Left colon (tissue), 2 donors: ENCODE measurements around the gene KMT5B. TPM values are rescaled to one million over a fixed set of nuclear protein-coding genes. Genes with fewer than 3 reads are reported as not detected.

Experiments
- ATAC-seq: fragments of 200-7000 bp; cut with Tn5 transposase; one replicate; pipeline ENCODE4 v1.9.1; 2020; ENCODE audit warnings: mild to moderate bottlenecking, moderate library complexity
- DNase-seq, 2 donors: peaks; one replicate each; pipeline ENCODE4 v3.0.0-alpha.2; 2020
- intact Hi-C, 2 donors: fragments of 100-400 bp; cut with DNase I in 1 of 2; cut with micrococcal nuclease in 1 of 2; formaldehyde crosslinking; loops; one replicate each; pipeline versions ENCODE4 v1.11.2 to v1.14.0; 2022; cut with DNase I, micrococcal nuclease
- total RNA-seq, 2 donors: library from RNA; stranded (reverse); fragmentation: NEBNext Ultra II Directional; extraction: Animal tissue kit (Norgen Biotek cat#: 25700); gene quantifications; one replicate each; pipeline ENCODE4 v1.2.1, GENCODE V29; 2021
- donor health status: DM: no; HTN: no; CAD: no.
- donor health status: DM: yes; HTN: yes; CAD: no.

Gene KMT5B
- total RNA-seq, 2 donors from 2014 or later = 56.9 to 62.8 TPM

DNA sequence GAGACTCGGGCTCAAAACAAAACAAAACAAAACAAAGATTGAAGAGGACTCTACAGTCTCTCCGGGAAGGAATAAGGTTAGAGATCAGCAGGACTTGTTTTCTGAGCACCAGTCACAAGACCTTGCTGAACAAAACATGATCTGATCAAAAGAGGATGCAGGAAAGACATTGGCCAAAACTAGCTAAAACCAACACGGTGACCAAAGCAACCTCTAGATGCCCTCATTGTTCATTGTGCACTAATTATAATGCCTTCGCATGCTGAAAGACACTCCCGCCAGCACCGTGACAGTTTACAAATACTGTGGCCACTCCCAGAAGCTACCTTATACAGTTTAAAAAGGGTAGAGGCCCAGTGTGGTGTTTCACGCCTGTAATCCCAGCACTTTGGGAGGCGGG, 76.2 kb downstream of the KMT5B start:
- no peak for DNase-seq
- ATAC-seq = peak; percentile 43
- intact Hi-C loops = no loop called here

DNA sequence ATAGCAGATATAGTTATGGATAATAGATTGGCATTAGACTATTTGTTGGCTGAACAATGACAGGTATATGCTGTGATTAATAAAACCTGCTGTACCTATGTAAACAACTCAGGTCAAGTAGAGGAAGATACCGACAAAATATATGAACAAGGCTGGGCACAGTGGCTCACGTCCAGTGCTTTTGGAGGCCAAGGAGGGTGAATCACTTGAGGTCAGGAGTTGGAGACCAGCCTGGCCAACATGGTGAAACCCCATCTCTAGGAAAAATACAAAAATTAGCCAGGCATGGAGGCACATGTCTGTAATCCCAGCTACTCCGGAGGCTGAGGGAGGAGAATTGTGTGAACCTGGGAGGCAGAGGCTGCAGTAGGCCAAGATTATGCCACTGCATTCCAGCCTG, 77.9 kb downstream of the KMT5B start:
- no peak for DNase-seq
- ATAC-seq = no peak
- intact Hi-C loops = no loop called here

DNA sequence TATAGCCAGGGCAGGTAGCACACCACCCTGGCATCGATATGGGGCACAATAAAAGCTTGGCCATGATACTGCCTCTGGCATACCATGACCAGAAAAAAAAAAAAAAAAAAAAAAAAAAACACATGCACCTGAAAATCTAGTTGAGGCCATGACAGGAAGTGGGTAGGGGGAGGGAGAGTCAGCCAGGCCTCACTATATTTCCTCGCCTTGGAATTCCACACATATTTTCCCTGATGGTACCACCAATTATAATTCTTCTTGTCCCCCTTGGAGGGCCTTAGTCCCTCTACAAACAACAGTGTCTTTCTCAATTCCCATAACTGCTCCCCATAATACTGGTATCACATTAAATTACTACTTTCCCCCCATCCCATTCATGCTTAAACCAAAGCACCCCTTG, 79.3 kb downstream of the KMT5B start:
- intact Hi-C loops = no loop called here
- ATAC-seq (no peak), DNase-seq (peak in 1 of 2 donors; percentile 19)

DNA sequence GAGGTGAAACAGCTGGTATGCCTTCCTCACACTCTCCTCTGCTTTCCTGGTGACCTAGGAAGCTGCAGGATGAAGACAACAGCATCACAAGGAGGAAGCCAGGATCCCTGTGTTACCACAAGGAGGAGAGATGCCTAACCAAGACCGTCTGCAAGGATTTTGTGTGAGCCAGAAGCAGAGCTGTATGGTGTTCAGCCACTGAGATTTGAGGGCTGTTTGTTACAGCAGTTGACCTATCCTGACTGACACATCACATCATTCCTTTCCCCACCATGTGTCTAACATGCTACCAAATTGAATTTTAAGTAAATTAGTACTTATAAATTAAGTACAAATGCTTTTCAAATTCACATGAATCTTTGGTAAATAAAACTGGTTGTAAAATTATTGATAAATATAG, 83.0 kb downstream of the KMT5B start:
- intact Hi-C loops = no loop called here
- ATAC-seq (no peak), DNase-seq (no peak)

DNA sequence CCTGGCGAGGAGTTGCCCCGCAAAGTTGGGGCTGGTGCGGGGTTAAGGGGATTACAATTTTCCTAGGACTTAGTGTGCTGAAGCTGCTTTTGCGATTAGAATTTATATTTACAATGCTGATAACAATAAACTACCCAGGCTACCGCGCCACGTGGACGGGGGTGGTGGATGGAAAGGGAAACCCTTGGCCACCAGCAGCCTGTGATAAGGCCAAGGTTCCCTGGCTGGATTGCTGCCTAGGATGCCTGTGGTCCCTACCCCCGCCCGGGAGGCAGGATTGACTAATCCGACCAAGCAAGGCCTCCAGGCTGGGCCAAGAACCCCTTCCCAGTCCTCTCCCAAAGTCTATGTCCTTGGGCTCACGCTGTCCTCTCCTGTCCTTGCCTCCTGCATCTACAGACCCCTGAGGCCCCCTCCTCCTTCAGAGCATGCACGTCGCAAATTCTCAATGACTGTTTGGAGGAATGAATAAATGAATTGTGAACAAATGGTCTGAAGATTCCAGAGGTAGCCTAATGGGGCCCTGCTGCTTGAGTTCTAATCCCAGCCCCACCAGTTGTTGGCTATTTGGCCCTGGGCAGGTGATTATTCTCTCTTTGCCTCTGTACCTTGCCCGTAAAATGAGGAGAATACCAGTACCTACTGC, 84.3 kb downstream of the KMT5B start:
- intact Hi-C loops = no loop called here
- DNase-seq (peak; percentile 72 to 76), ATAC-seq (peak; percentile 77)

DNA sequence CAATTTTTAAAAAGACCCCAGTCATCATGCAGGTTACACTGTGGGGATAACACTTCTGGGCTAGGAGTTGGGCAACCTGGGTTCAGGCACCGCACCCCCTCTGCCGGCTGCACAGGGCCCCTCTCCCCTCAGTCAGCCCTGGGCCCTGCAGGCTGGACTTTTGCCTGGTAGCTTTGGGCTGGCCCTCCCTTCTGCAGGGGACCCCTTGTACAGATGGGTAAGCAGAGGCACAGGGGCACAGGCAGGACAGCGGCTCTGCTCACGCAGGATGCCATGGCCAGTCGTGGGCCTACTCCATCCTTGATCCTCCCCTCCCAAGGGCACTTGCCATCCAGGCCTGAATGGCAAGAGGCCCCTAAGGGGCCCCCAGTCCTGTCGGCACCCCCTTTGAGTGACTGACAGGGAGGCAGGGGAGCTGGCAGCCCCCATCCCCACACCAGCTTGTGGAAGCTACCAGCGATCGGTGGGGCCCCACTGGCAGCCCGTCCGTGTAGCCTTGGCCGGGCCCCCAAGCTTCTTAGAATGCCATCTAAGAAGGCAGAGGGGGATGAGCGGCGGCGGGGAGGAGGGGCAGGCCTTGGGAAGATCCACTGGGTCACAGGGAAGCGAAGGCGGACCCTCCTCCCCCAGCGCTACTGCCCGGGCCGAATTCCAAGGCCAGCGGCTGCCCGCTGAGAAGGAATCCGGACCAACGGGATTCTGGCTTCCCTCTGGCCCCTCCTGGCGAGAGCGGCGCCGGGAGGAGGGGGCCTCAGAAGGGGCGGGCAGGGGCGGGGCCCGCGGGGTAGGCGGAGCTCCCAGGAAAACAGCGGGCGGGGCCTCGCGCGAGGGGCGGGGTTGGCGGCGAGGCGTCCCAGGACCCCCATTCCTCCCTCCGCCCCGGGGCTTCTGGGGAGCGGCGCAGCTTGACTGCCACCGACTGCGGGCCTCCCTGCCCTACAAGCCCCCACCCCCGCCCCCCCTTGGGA, 85.1 kb downstream of the KMT5B start:
- ATAC-seq = peak; percentile 65
- DNase-seq = peak; percentile 63 to 64
- intact Hi-C loops = no loop called here

DNA sequence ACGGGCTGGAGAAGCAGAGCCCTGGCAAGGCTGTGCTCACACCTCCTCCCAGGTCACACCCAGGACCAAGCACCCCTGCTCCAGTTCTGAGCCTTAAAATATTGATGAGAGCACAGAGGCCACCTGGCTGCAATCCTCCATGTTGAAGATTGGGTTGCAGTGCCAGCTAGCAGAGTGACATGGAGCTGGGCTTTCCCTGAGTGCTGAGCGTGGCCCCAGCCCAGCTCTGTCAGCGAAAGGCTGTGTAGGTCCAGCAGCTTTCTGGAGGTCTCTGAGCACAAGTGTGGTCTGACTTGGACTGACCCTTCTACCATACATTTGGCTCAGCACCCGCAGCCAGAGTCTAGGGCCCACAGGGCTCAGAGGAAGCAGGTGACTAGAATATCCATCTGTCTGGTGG, 87.9 kb downstream of the KMT5B start:
- intact Hi-C loops = no loop called here
- DNase-seq (no peak), ATAC-seq (no peak)

DNA sequence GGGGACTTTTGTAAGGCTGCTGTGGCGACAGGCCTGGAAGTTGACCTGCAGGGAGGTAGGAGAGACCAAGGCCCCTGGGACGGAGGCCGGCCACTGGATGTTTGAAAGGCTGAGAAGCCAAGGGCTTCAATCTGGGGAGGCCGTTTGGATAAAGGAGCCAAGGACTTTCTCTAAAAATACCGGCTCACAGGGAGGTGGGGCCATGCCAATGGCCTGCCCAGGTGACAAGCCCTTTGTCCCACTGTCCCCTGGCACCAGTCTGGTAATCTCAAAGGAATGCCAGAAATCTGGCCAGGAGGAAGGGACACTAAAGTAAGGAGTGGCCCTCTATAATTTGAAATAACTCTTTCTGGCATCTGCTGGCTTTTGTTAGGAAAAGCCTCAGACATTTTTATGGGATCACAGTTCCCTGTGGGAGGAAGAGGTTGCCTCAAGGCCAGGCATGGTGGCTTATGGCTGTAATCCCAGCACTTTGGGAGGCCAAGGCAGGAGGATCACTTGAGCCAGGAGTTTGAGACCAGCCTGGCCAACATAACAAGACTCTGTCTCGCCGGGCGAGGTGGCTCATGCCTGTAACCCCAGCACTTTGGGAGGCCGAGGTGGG, 90.1 kb downstream of the KMT5B start:
- peak; percentile 67 to 84 for DNase-seq
- ATAC-seq = peak; percentile 73
- intact Hi-C loops = no loop called here

DNA sequence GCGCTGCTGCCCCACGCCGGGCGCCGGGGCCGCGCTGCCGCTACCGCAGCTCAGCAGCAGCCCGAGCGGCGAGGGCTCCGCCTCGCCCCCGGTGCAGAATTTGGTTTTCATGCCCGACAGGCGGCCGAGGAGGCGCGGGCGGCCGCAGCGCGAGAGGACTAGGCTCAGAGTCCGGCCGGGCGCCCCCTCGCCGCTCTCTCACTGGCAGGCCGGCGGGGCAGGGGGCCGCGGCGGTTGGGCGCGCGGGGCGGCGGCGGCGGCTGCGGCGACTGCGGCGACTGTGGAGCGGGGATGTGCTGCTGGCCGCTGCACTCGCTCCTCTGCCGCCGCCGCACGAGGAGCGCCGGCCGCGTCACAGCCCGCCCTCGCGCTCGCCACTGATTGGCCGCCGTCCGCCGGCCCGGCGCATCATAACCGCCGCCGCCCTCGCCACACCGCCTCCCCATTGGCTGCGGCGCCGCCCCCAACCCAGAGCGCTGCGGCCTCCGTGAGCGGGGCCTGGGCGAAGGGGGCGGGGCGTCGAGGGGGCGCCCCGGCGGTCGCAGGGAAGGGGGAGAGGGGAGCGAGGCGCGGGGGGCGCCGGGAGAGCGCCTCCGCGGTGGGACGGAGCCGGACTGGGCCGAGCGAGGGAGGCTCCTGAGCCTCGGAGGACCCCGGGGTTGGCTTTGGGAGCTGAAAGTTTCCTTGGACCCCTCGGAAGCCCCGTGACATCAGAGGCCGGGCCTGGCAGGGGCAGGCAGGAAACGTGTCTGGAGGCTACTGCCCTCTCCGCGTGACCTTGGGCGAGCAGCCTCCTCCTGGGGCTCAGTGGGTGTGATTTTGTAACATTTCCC, 91.8 kb downstream of the KMT5B start, which contains the start of gene CHKA:
CHKA (minus strand) TSS at position 322 of the 833 bp plus-strand sequence; CDS start at position 111, 211 bp downstream.
- DNase-seq (peak; percentile 92 to 93), ATAC-seq (peak; percentile 77)
- intact Hi-C loops = no loop called here

DNA sequence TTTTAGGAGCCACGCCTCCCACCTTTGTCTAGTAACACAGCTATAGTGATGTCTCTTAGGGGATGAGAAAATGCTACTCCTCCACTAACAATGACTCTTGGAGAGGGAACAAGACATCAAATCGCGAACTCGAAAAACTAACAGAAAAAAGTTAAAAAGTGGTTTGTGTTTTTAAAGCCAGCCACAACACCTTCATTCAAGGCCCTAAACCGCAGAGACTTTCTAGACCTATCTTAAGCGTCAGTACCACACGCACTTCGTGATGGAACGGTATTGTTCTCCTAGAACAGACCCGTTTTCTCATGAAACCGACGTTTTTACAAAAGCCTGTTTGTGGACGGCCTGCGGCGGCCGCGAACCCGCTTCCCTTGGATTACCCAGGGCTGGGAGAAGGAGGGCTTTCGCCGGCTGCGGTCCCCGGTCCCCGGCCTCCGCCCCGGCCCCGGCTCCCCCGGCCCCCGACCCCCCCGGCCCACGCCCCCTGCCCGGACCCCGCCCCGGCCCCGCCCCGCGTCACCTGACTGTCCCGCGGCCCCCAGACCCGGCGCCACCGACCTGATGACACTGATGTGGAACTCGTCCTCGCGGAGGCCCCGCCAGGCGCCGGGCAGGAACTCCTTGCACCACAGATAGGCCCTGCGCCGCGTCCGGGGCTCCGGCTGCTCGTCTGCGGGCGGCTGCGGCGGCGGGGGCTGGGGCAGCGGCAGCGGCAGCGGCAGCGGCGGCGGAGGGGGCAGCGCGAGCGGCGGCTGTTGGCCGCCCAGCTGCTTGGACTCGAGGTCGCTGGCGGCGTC, 92.6 kb downstream of the KMT5B start:
- ATAC-seq (no peak), DNase-seq (peak; percentile 59 to 73)
- intact Hi-C loops = no loop called here

DNA sequence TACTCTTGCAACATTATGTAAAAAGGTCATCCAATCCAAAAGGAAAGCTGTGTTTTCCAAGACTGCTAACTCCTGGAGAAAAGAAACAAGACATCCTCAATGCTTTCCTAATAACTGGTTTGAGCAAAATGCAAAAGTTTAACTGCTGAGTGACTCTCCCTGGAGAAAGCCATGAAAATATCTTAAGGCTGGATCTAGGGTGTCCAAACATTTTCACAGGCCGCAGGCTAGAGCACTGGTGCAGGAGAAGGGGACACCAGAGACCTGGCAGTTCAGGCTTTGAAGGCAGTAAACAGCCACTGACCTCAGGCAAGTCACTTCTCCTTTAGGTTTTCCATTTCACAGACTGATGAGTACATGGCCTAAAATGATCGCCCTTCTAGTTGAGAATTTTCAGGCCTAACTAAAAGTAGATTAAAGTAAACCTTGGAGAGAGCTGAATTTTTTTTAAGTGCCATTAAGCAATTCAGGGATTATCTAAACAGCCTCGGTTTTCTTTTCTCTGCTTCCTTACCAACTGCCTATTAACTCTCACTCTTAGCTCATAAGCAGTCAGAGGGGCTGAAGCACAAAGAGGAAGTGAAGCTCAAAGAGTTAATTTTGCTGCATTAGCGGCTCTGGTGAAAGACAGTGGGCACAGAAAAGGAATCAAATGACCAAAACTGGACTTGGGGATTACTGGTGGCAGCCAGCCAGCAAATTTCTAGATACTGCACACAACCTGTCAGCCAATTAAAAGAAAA, 94.2 kb downstream of the KMT5B start:
- DNase-seq (peak in 1 of 2 donors; percentile 60), ATAC-seq (no peak)
- intact Hi-C loops = no loop called here

DNA sequence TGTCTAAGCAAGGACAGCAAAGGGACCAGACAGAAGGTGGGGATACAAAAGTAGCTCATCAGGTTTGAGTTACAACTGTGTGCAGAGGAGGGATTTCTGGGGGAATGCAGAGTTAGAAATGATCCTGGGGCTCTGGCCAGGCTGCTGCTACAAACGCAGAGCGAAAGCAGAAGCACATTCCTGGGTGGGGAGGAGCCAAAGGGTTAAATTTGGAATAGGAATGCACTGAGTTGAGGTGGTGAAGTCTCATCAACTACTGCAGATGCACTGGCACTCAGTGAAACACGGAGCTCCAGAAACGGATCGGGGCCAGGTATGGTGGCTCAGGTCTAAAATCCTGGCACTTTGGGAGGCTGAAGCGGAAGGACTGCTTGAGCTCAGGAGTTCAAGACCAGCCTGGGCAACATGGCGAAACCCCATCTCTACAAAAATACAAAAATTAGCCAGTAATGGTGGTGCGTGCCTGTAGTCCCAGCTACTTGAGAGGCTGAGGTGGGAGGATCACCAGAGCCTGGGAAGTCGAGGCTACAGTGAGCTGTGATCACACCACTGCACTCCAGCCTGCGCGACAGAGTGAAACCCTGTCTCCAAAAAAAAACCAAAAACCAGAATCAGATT, 95.1 kb downstream of the KMT5B start:
- DNase-seq (no peak), ATAC-seq (no peak)
- intact Hi-C loops = no loop called here

DNA sequence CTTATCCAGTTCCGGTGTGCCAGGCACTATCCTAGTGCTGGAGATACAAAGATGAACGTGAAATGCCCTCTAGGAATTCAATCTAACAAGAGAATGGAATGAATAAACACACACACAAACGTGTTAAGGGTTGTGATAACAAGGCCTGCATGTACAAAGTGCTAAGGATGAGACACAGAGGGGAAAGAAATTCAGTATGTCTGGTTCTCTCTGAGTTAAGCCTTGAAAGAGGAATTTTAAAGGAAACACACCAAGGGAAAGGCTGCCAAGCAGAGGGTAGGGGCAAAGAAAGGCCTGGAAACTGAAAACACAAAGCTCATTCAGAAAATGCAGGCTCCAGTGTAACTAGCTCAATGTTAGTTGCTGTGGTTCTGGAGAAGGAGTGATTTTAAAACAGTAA, 96.1 kb downstream of the KMT5B start:
- no peak for DNase-seq
- intact Hi-C loops = no loop called here
- no peak for ATAC-seq

DNA sequence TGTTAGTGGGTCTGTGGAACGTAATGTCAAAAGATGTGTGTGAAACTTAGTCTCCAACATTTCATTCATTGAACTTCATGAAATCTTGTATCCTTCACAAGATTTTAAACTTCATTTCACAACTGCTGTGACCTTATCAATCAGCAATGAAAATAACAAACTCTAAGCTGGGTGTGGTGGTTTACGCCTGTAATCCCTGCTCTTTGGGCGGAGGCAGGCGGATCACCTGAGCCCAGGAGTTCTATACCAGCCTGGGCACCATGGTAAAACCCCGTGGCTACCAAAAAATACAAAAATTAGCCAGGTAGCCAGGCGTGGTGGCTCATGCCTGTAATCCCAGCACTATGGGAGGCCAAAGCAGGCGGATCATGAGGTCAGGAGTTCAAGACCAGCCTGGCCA, 97.0 kb downstream of the KMT5B start:
- peak in 1 of 2 donors; percentile 41 for DNase-seq
- intact Hi-C loops = no loop called here
- peak; percentile 71 for ATAC-seq

DNA sequence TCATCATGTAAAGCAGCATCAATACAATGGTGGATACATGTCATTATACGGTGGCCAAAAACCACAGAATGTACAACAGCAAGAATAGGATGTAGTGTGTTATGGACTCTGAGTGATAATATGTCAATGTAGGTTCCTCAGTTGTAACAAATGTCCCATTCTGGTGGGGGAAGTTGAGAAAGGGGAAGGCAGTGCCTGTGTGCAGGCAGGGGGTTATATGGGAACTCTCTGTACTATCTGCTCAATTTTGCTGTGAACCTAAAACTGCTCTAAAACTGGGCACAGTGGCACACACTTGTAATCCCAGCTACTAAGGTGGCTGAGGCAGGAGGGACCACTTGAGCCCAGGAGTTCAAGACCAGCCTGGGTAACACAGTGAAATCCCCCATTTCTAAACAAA, 97.8 kb downstream of the KMT5B start:
- DNase-seq = no peak
- ATAC-seq = no peak
- intact Hi-C loops = no loop called here

DNA sequence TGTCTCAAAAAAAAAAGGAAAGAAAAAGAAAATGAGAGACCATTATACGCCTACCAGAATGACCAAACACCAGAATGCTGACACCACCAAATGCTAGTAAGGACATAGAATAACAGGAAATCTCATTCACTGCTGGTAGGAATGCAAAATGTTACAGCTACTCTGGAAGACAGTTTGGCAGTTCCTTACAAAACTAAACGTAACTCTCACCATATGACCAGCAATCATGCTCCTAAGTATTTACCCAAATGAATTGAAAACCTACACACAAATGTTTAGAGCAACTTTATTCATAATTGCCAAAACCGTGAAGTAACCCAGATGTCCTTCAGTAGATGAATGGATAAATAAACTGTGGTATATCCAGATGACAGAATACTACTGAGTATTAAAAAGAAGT, 99.1 kb downstream of the KMT5B start:
- ATAC-seq = no peak
- DNase-seq = no peak
- intact Hi-C loops = no loop called here

DNA sequence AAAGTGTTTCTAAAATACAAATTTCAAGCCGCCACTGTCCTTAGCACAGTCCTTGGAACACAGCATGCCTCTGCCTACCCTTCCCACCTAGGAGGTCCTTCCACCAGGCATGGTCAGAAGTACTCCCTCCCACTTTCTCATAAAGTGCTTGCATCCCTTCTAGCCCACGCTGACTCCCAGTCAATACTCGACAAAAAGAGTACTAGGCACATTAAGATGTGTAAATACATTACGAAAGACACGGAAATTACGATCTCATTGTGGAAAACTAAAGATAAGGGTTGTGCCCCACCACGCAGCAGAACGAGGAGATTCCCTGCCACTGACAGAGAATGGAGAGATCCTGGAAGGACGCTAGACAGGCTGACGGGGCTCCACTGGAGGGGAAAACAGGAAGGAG, 105.4 kb downstream of the KMT5B start:
- ATAC-seq (peak; percentile 52), DNase-seq (peak in 1 of 2 donors; percentile 31)
- intact Hi-C loops = no loop called here
